ENCODE results near the gene ANXA5.
"Not testable (repeated sequence)": the region's sequence is repeated elsewhere in the genome, so short reads cannot be mapped to it uniquely, and the experiment has no call there.

The ANXA5 gene

GRCh38 chr4:121679267-121679666 is 17.5 kb downstream of the ANXA5 start:
- DNase-seq (ENCODE audit: low read depth in 2 of 2), result no peak

GRCh38 chr4:121677524-121677923 is 19.3 kb downstream of the ANXA5 start:
- DNase-seq (ENCODE audit: low read depth in 2 of 2), result no peak

- no peak for DNase-seq (ENCODE audit: low read depth in 2 of 2)
These were observed 20.3 kb downstream of the ANXA5 start for GRCh38 chr4:121676345-121677075.

GRCh38 chr4:121675715-121676114 is 21.1 kb downstream of the ANXA5 start:
- DNase-seq (ENCODE audit: low read depth in 2 of 2), result no peak

GRCh38 chr4:121674696-121675095 is 22.1 kb downstream of the ANXA5 start:
- no peak for DNase-seq (ENCODE audit: low read depth in 2 of 2)

- DNase-seq (ENCODE audit: low read depth in 2 of 2), result no peak
These were observed 22.6 kb downstream of the ANXA5 start for GRCh38 chr4:121674191-121674590.

GRCh38 chr4:121669163-121669550 is 27.6 kb downstream of the ANXA5 start:
- no peak for DNase-seq (ENCODE audit: low read depth in 2 of 2)

GRCh38 chr4:121668368-121669162 is 28.2 kb downstream of the ANXA5 start:
- DNase-seq (ENCODE audit: low read depth in 2 of 2), result no peak

GRCh38 chr4:121666091-121666679 is 30.6 kb downstream of the ANXA5 start:
- no peak for DNase-seq (ENCODE audit: low read depth in 2 of 2)

GRCh38 chr4:121665371-121665770 is 31.4 kb downstream of the ANXA5 start:
- DNase-seq (ENCODE audit: low read depth in 2 of 2), result no peak

GRCh38 chr4:121662225-121662624 is 34.6 kb downstream of the ANXA5 start:
- no peak for DNase-seq (ENCODE audit: low read depth in 2 of 2)

- DNase-seq (ENCODE audit: low read depth in 2 of 2), result not testable (repeated sequence)
These were observed 36.4 kb downstream of the ANXA5 start for GRCh38 chr4:121660175-121660933.

- DNase-seq (ENCODE audit: low read depth in 2 of 2), result no peak
These were observed 38.7 kb downstream of the ANXA5 start for GRCh38 chr4:121658125-121658524.

- DNase-seq (ENCODE audit: low read depth in 2 of 2), result no peak
These were observed 40.5 kb downstream of the ANXA5 start for GRCh38 chr4:121656269-121656641.

- no peak for DNase-seq (ENCODE audit: low read depth in 2 of 2)
These were observed 41.2 kb downstream of the ANXA5 start for GRCh38 chr4:121655320-121656268.

- DNase-seq (ENCODE audit: low read depth in 2 of 2), result no peak
These were observed 42.0 kb downstream of the ANXA5 start for GRCh38 chr4:121654738-121655137.

- DNase-seq (ENCODE audit: low read depth in 2 of 2), result no peak
These were observed 42.8 kb downstream of the ANXA5 start for GRCh38 chr4:121653986-121654385.

GRCh38 chr4:121653214-121653613 is 43.6 kb downstream of the ANXA5 start:
- DNase-seq (ENCODE audit: low read depth in 2 of 2), result no peak

- DNase-seq (ENCODE audit: low read depth in 2 of 2), result no peak
These were observed 45.2 kb downstream of the ANXA5 start for GRCh38 chr4:121651597-121651996.

- no peak for DNase-seq (ENCODE audit: low read depth in 2 of 2)
These were observed 46.0 kb downstream of the ANXA5 start for GRCh38 chr4:121650741-121651140.

- no peak for DNase-seq (ENCODE audit: low read depth in 2 of 2)
These were observed 48.3 kb downstream of the ANXA5 start for GRCh38 chr4:121648516-121648915.

Data from activated CD8-positive, alpha-beta memory T cell treated with anti-CD3 and anti-CD28 coated beads for 4 hours (primary cell).